Activated CD8-positive, alpha-beta memory T cell treated with anti-CD3 and anti-CD28 coated beads, Interleukin-2, amount 50 U/mL, for 1 hour (primary cell): ENCODE data around the gene DAAM1.

ENCODE experiments used
- DNase-seq: peaks from one replicate; pipeline ENCODE4 v3.0.0-alpha.2; 2020; ENCODE audit errors: extremely low read depth

Gene DAAM1

GRCh38 chr14:59362513-59362912, 174.0 kb downstream of the DAAM1 start:
- no peak for DNase-seq

- DNase-seq, result no peak
These were observed 175.2 kb downstream of the DAAM1 start for GRCh38 chr14:59363531-59364226.

- DNase-seq, result no peak
These were observed 181.8 kb downstream of the DAAM1 start for GRCh38 chr14:59370158-59370742.

GRCh38 chr14:59371771-59372170, 183.3 kb downstream of the DAAM1 start:
- no peak for DNase-seq

- no peak for DNase-seq
These were observed 185.6 kb downstream of the DAAM1 start for GRCh38 chr14:59374048-59374447.

- no peak for DNase-seq
These were observed 188.2 kb downstream of the DAAM1 start for GRCh38 chr14:59376686-59377085.

GRCh38 chr14:59377491-59377890, 189.0 kb downstream of the DAAM1 start:
- DNase-seq, result no peak

- DNase-seq, result no peak
These were observed 189.6 kb downstream of the DAAM1 start for GRCh38 chr14:59377991-59378601.

GRCh38 chr14:59389936-59390335, 201.5 kb downstream of the DAAM1 start:
- DNase-seq, result no peak

- no peak for DNase-seq
These were observed 202.9 kb downstream of the DAAM1 start for GRCh38 chr14:59391388-59391787.

- DNase-seq, result no peak
These were observed 205.8 kb downstream of the DAAM1 start for GRCh38 chr14:59394268-59394667.

GRCh38 chr14:59395672-59396071, 207.2 kb downstream of the DAAM1 start:
- DNase-seq, result no peak

- no peak for DNase-seq
These were observed 210.4 kb downstream of the DAAM1 start for GRCh38 chr14:59398841-59399240.

GRCh38 chr14:59406454-59407245, 218.2 kb downstream of the DAAM1 start:
- DNase-seq, result no peak

GRCh38 chr14:59407246-59408010, 219.0 kb downstream of the DAAM1 start:
- no peak for DNase-seq

- no peak for DNase-seq
These were observed 227.6 kb downstream of the DAAM1 start for GRCh38 chr14:59415836-59416602.

GRCh38 chr14:59417311-59417710, 228.8 kb downstream of the DAAM1 start:
- DNase-seq, result no peak

- DNase-seq, result no peak
These were observed 230.8 kb downstream of the DAAM1 start for GRCh38 chr14:59419303-59419702.
